OCI-LY3 (cell line): ENCODE data around the gene FAM174B.

ENCODE experiments used
- CTCF ChIP-seq: fragments of 200-600, 300-600 bp; sonication (generic); IDR thresholded peaks from 2 replicates; pipeline ENCODE4 v1.5.1; 2014; ENCODE audit warnings: antibody characterized with exemption, low read length, low read depth
- EZH2phosphoT487 ChIP-seq: fragments of 200-600 bp; shearing (Covaris generic); IDR thresholded peaks from 2 replicates; pipeline ENCODE4 v1.6.1; 2018; ENCODE audit warnings: antibody characterized with exemption, mixed run types, low read depth

- TF ChIP-seq CTCF (no peak), EZH2phosphoT487 (no peak)
These were observed 7.2 kb downstream of the FAM174B start for GRCh38 chr15:92648190-92648875.
